GM18499 (cell line): Measurements from ENCODE around the gene STOX2.

Experiments used
- ATAC-seq: cut with Tn5 transposase; IDR thresholded peaks from one replicate; pipeline ENCODE4 v1.9.1; 2021; ENCODE audit warnings: moderate number of reproducible peaks; ENCODE audit not compliant: insufficient read depth, unreplicated experiment

The STOX2 gene

GRCh38 chr4:183984566-183984965, 79.5 kb downstream of the STOX2 start:
- no peak for ATAC-seq

- no peak for ATAC-seq
These were observed 80.7 kb downstream of the STOX2 start for GRCh38 chr4:183985786-183986185.

GRCh38 chr4:183986291-183986970, 81.3 kb downstream of the STOX2 start:
- no peak for ATAC-seq

- ATAC-seq = no peak
These were observed 82.2 kb downstream of the STOX2 start for GRCh38 chr4:183986971-183987946.

GRCh38 chr4:183987987-183988392, 82.9 kb downstream of the STOX2 start:
- no peak for ATAC-seq

GRCh38 chr4:183988874-183989273, 83.8 kb downstream of the STOX2 start:
- no peak for ATAC-seq

GRCh38 chr4:183989461-183989860, 84.4 kb downstream of the STOX2 start:
- ATAC-seq = no peak

- no peak for ATAC-seq
These were observed 84.8 kb downstream of the STOX2 start for GRCh38 chr4:183989931-183990330.

GRCh38 chr4:183993676-183994075, 88.6 kb downstream of the STOX2 start:
- no peak for ATAC-seq

- no peak for ATAC-seq
These were observed 90.5 kb downstream of the STOX2 start for GRCh38 chr4:183995570-183995969.

GRCh38 chr4:183996868-183997267, 91.8 kb downstream of the STOX2 start:
- ATAC-seq = no peak

- ATAC-seq = no peak
These were observed 94.3 kb downstream of the STOX2 start for GRCh38 chr4:183999435-183999834.

- ATAC-seq = no peak
These were observed 95.6 kb downstream of the STOX2 start for GRCh38 chr4:184000457-184001396.

GRCh38 chr4:184003433-184003832, 98.3 kb downstream of the STOX2 start:
- no peak for ATAC-seq

GRCh38 chr4:184007891-184008290, 102.8 kb downstream of the STOX2 start:
- ATAC-seq = no peak

- no peak for ATAC-seq
These were observed 105.6 kb downstream of the STOX2 start for GRCh38 chr4:184010696-184011095.

GRCh38 chr4:184011826-184012380, 106.8 kb downstream of the STOX2 start:
- no peak for ATAC-seq

GRCh38 chr4:184012937-184013336, 107.8 kb downstream of the STOX2 start:
- ATAC-seq = no peak

GRCh38 chr4:184014301-184014700, 109.2 kb downstream of the STOX2 start:
- no peak for ATAC-seq
